Peyer's patch (tissue), 4 donors: ENCODE measurements around the gene MCOLN1.

Source experiments
- CTCF ChIP-seq, 6 experiments: fragments of 450-650 bp in 4 of 6; fragments of 200-600 bp in 2 of 6; sonication (generic) in 1 of 6; IDR thresholded peaks; one replicate each; pipeline ENCODE4 v1.5.1; 2017 to 2019; ENCODE audit warnings: antibody characterized with exemption in 6 of 6, mild to moderate bottlenecking in 3 of 6, moderate library complexity in 1 of 6
- POLR2A ChIP-seq, 2 donors: fragments of 450-650 bp; IDR thresholded peaks; one replicate each; pipeline ENCODE4 v1.5.1; 2017; ENCODE audit warnings: antibody characterized with exemption in 2 of 2, mild to moderate bottlenecking in 2 of 2, moderate library complexity in 2 of 2

- TF ChIP-seq POLR2A (IDR thresholded peaks at IDR 0.05) (no peak), CTCF (IDR thresholded peaks at IDR 0.05) (no peak)
These were observed 2.7 kb downstream of the MCOLN1 start for GRCh38 chr19:7524992-7525739.
